Endodermal cell (in vitro differentiated cells): ENCODE results near the gene DDO. TPM values are rescaled to one million over a fixed set of nuclear protein-coding genes. Genes with fewer than 3 reads are reported as not detected.

Source experiments
- DNase-seq: peaks from one replicate; pipeline ENCODE4 v3.0.0-alpha.2; 2017
- H3K27ac ChIP-seq: 2 replicates; pipeline ENCODE4 v1.5.1; 2013; ENCODE audit warnings: mild to moderate bottlenecking, low read depth, low read length, moderate library complexity
- H3K27me3 ChIP-seq: 2 replicates; pipeline ENCODE4 v1.6.1; 2013; ENCODE audit warnings: mild to moderate bottlenecking, low read length, moderate library complexity; ENCODE audit not compliant: insufficient read depth, control insufficient read depth, poor library complexity, severe bottlenecking
- H3K36me3 ChIP-seq: 2 replicates; pipeline ENCODE4 v1.7.0; 2013; ENCODE audit warnings: mild to moderate bottlenecking, low read length, moderate library complexity; ENCODE audit not compliant: control insufficient read depth, insufficient read depth
- H3K4me1 ChIP-seq: one replicate; pipeline ENCODE4 v1.7.0; 2013; ENCODE audit warnings: low read length; ENCODE audit not compliant: control insufficient read depth, insufficient read depth
- H3K4me3 ChIP-seq: 2 replicates; pipeline ENCODE4 v1.5.1; 2013; ENCODE audit warnings: mild to moderate bottlenecking, low read length, moderate library complexity
- H3K9ac ChIP-seq: 2 replicates; pipeline ENCODE4 v1.6.1; 2013; ENCODE audit warnings: mild to moderate bottlenecking, low read length, moderate library complexity; ENCODE audit not compliant: poor library complexity, severe bottlenecking; ENCODE audit errors: extremely low read depth
- H3K9me3 ChIP-seq: 2 replicates; pipeline ENCODE4 v1.6.1; 2013; ENCODE audit warnings: mild to moderate bottlenecking, low read length, moderate library complexity; ENCODE audit not compliant: control insufficient read depth
- H3K27ac Mint-ChIP-seq: 2 replicates; pipeline ENCODE4 v1.8.0; 2020; ENCODE audit warnings: mixed read lengths
- H3K27me3 Mint-ChIP-seq: 2 replicates; pipeline ENCODE4 v1.8.0; 2021; ENCODE audit warnings: mild to moderate bottlenecking, mixed read lengths; ENCODE audit not compliant: insufficient read depth
- H3K36me3 Mint-ChIP-seq: 2 replicates; pipeline ENCODE4 v1.8.0; 2020; ENCODE audit warnings: low read depth, mixed read lengths
- H3K4me1 Mint-ChIP-seq: 2 replicates; pipeline ENCODE4 v1.8.0; 2020; ENCODE audit warnings: mixed read lengths
- H3K4me3 Mint-ChIP-seq: 2 replicates; pipeline ENCODE4 v1.8.0; 2020; ENCODE audit warnings: mild to moderate bottlenecking, moderate library complexity, mixed read lengths
- H3K9me3 Mint-ChIP-seq: 2 replicates; pipeline ENCODE4 v1.8.0; 2020; ENCODE audit warnings: mild to moderate bottlenecking, mixed read lengths
- WGBS, 2 experiments: methylation state at CpG; one replicate each; pipeline versions ENCODE4 v1.1.5 to v1.1.7; 2013; ENCODE audit warnings: missing lambda C conversion rate in 2 of 2, mixed read lengths in 1 of 2; ENCODE audit not compliant: insufficient coverage in 1 of 2, insufficient read length in 1 of 2; 5-methylcytosine and 5-hydroxymethylcytosine counted together
- total RNA-seq, 2 donors: library from RNA; stranded (reverse); fragmentation: NEBNext Ultra II Directional in 1 of 2; extraction: Animal tissue kit (Norgen Biotek cat#: 25700) in 1 of 2; gene quantifications; 2 replicates in 1 of 2; 3 replicates in 1 of 2; pipeline ENCODE4 v1.2.1, GENCODE V29; 2021
- TF ChIP-seq, protein P1 (sequence below): fragments of 200-600 bp; sonication (generic); conservative IDR thresholded peaks from 2 replicates; pipeline ENCODE4 v1.5.0; 2021; ENCODE audit warnings: antibody characterized with exemption, mild to moderate bottlenecking

Gene DDO
- total RNA-seq, 2 donors from 2014 or later = not detected

DNA sequence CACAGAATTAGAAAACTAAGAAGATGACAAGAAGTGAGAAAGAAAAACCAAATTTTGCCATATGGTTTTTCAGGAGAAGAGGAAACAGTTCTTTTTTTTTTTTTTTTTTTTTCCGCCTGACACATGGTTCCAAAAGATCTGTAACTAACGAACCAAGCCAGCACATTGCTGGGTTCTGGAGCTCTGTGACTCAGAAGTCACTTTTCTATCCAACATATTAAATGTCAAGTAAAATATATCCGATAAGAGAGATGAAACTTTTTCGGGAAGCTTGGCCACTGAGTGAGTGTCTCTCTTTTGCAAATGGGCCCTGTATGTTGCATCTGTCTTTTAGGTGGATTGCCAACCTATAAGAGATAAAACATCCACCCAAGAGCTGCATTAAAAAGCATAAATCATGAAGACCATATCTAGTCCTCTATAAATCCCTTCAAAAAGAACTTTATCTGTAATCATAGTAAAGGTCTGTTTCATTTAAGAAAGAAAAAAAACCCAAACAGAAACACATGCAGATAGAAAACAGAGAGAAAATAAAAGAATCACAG, 61.8 kb downstream of the DDO start:
- peak overlapping the region; percentile 69 for H3K27ac ChIP-seq
- no peak overlapping the region for H3K27ac Mint-ChIP-seq
- TF ChIP-seq, protein P1, sequence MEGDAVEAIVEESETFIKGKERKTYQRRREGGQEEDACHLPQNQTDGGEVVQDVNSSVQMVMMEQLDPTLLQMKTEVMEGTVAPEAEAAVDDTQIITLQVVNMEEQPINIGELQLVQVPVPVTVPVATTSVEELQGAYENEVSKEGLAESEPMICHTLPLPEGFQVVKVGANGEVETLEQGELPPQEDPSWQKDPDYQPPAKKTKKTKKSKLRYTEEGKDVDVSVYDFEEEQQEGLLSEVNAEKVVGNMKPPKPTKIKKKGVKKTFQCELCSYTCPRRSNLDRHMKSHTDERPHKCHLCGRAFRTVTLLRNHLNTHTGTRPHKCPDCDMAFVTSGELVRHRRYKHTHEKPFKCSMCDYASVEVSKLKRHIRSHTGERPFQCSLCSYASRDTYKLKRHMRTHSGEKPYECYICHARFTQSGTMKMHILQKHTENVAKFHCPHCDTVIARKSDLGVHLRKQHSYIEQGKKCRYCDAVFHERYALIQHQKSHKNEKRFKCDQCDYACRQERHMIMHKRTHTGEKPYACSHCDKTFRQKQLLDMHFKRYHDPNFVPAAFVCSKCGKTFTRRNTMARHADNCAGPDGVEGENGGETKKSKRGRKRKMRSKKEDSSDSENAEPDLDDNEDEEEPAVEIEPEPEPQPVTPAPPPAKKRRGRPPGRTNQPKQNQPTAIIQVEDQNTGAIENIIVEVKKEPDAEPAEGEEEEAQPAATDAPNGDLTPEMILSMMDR = no peak
- no peaks in the 10 kb centered on the region for H3K36me3 ChIP-seq
- no peaks in the 10 kb centered on the region for H3K36me3 Mint-ChIP-seq
- H3K27me3 ChIP-seq = peaks cover 18% of the 10 kb centered on the region
- H3K9me3 Mint-ChIP-seq = no peaks in the 10 kb centered on the region
- H3K9ac ChIP-seq = no peak overlapping the region
- 76 to 83% methylated on average over 1 to 4 of the region's 4 CpGs for WGBS, 2 experiments
- H3K4me1 Mint-ChIP-seq = peaks cover 32% of the 10 kb centered on the region
- H3K4me1 ChIP-seq = peaks cover 6% of the 10 kb centered on the region
- H3K4me3 ChIP-seq = no peak overlapping the region
- DNase-seq = no peak
- no peak overlapping the region for H3K4me3 Mint-ChIP-seq
- H3K9me3 ChIP-seq = no peaks in the 10 kb centered on the region
- H3K27me3 Mint-ChIP-seq = peaks cover 21% of the 10 kb centered on the region

DNA sequence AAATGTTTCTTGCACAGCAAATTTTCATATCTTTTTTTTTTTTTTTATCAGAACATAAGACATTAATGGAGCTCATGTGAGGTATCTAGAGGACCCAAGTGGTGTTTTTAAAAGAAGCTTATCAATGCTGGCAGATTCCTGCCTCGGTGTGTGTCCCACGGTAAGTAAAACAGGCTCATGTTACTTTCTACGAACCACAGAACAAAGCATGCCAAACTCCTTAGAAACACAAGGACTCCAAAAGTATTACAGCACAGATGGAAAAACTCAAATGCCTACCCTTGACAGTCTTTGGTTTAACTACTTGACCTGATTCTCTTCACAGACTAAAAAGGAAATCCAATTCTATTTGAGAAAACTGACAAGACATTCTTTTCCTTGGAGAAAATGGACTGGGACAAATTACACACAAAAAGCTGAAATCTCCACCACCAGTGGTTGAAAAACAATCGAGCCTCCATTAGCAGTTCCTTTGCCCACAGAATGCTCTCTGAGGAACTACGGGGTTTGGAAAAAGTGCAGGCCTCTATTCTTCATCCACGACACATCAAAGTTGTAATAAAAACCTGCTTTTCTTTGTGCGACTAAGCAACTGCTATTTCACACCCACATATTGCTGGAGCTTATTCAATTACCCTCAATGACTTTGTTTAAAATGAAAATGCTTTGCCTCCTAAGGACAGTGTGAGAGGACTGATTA, 62.7 kb downstream of the DDO start:
- TF ChIP-seq, protein P1 = no peak

DNA sequence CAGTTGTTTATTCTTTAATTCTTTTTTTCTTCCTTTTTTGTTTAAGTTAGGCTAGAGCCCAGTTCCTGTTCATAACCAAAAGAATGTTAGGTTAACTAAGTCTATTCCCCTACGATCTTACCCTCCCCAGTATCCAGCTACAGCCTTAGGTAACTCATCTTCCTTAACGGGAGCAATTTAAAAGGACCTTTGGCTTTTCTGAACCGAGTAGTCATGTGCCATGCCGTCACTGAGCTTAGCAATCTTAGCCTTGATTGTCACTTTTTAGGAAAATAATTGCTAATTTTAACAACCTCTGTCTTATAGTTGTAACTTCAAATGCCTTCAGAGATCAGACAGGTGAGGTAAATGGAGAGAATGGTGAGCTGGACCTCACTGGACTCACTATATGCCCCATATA, 63.4 kb downstream of the DDO start:
- H3K4me3 Mint-ChIP-seq = no peak overlapping the region
- no peaks in the 10 kb centered on the region for H3K9me3 Mint-ChIP-seq
- peaks cover 12% of the 10 kb centered on the region for H3K27me3 Mint-ChIP-seq
- 85 to 87% methylated on average over 4 of the region's 4 CpGs for WGBS, 2 experiments
- Histone ChIP-seq H3K27me3 (peaks cover 7% of the 10 kb centered on the region), H3K9me3 (no peaks in the 10 kb centered on the region), H3K36me3 (no peaks in the 10 kb centered on the region), H3K4me3 (no peak overlapping the region), H3K4me1 (peaks cover 6% of the 10 kb centered on the region), H3K27ac (peak overlapping the region; percentile 69), H3K9ac (no peak overlapping the region)
- H3K27ac Mint-ChIP-seq = no peak overlapping the region
- no peak for DNase-seq
- peaks cover 26% of the 10 kb centered on the region for H3K4me1 Mint-ChIP-seq
- no peaks in the 10 kb centered on the region for H3K36me3 Mint-ChIP-seq
- TF ChIP-seq, protein P1 = no peak

More for the DNA sequence above, 62.7 kb downstream of the DDO start:
- Mint-ChIP-seq H3K4me3 (no peak overlapping the region), H3K27me3 (peaks cover 19% of the 10 kb centered on the region), H3K9me3 (no peaks in the 10 kb centered on the region), H3K36me3 (no peaks in the 10 kb centered on the region), H3K4me1 (peaks cover 32% of the 10 kb centered on the region), H3K27ac (no peak overlapping the region)
- peaks cover 14% of the 10 kb centered on the region for H3K27me3 ChIP-seq
- DNase-seq = no peak
- H3K9me3 ChIP-seq = no peaks in the 10 kb centered on the region
- H3K4me3 ChIP-seq = no peak overlapping the region
- H3K36me3 ChIP-seq = no peaks in the 10 kb centered on the region
- peak overlapping the region; percentile 69 for H3K27ac ChIP-seq
- H3K9ac ChIP-seq = no peak overlapping the region
- WGBS, 2 experiments = 66 to 67% methylated on average over 4 to 7 of the region's 7 CpGs
- H3K4me1 ChIP-seq = peaks cover 6% of the 10 kb centered on the region
